GM18526 (cell line): ENCODE data around the gene CCDC116.

Experiments
- POLR2A ChIP-seq: IDR thresholded peaks from 3 replicates; pipeline ENCODE4 v1.6.1; 2011; ENCODE audit not compliant: insufficient read length; ENCODE audit errors: extremely low read depth

The CCDC116 gene

DNA sequence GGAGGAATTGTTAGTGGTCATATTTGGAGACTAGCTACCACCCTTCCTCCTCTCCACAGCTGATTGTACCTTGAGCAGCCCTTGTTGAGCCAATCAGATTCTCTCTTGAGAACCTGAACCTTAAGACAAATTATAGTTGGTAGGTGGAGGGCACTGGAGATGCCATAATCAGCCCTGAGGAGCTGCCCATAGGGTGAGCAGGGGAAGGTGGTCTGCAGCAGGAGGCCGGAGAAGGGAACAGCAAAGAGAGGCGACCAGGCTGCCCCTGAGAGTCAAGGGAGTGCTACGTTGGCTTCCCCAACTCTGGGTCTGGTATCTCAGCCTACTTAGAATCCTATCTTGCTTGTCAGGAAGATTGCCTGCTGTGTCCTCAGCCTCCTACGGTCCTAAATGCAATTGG, 6.8 kb downstream of the CCDC116 start:
- TF ChIP-seq POLR2A: no peak

- TF ChIP-seq POLR2A: no peak
Observed at GRCh38 chr22:21640810-21641209, 8.2 kb downstream of the CCDC116 start.

- TF ChIP-seq POLR2A: no peak
Observed at GRCh38 chr22:21641417-21641788, 8.8 kb downstream of the CCDC116 start.

GRCh38 chr22:21641789-21642583, 9.4 kb downstream of the CCDC116 start, which contains the start of gene SDF2L1:
TSS of gene SDF2L1 (plus strand) at chr22:21642302. CDS start at chr22:21642337, 35 bp downstream.
- TF ChIP-seq POLR2A: peak; percentile 85

DNA sequence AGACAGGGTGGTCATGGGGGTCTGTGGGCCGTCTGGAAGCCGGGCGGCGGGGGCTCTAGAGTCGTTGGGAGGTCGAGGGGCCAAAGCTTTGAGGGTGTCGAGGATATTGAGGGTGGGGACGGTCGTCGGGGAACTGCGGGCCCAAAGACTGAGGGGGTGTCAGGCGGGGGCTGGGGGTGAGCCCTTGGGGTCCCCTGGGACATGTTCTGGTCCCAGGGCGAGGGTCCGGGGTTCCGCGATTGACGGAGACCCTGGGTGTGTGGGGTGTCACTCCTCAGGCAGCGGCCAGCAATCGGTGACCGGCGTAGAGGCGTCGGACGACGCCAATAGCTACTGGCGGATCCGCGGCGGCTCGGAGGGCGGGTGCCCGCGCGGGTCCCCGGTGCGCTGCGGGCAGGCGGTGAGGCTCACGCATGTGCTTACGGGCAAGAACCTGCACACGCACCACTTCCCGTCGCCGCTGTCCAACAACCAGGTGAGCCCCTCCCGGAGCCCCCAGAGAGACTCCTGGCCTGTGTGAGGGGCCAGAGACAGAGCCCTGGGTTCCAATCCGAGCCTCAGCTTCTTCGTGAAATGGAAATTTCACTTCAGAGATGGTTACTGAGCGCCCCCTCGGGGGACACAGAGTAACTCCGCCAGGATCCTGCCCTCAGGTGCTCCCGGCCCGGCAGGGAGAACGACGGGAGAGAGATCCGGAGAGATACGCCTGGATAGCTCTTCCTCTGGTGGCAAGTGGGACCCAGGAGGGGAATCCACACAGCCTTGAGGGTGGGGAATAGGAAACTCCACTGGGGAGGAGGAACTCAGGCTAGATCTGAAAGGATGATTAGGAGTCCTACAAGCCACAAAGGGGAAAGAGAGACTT, 10.3 kb downstream of the CCDC116 start:
- TF ChIP-seq POLR2A: no peak

DNA sequence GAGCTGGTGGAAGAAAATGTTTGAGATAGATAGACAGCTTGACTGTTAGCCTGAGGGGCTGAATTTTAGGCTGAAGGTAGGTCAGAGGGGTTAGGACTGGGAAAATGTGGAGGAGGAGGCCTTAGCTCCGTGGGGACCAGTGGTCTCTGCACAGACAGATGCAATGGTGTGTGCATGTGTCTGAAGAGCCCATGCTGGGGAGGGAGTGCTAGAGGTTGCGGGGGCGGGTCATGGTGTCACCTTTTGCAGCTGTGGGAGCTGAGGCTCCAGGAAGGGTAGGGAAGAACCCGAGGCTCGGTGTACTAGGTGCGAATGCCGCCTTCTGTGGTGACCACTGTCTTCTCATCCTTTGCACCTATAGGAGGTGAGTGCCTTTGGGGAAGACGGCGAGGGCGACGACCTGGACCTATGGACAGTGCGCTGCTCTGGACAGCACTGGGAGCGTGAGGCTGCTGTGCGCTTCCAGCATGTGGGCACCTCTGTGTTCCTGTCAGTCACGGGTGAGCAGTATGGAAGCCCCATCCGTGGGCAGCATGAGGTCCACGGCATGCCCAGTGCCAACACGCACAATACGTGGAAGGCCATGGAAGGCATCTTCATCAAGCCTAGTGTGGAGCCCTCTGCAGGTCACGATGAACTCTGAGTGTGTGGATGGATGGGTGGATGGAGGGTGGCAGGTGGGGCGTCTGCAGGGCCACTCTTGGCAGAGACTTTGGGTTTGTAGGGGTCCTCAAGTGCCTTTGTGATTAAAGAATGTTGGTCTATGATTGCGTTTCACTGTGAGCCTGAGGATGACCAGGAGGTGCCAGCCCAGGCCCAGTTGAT, 11.2 kb downstream of the CCDC116 start:
- no peak for TF ChIP-seq POLR2A

- no peak for TF ChIP-seq POLR2A
Observed at GRCh38 chr22:21646608-21647590, 14.3 kb downstream of the CCDC116 start.

- TF ChIP-seq POLR2A: no peak
Observed at GRCh38 chr22:21650280-21650679, 17.7 kb downstream of the CCDC116 start.

DNA sequence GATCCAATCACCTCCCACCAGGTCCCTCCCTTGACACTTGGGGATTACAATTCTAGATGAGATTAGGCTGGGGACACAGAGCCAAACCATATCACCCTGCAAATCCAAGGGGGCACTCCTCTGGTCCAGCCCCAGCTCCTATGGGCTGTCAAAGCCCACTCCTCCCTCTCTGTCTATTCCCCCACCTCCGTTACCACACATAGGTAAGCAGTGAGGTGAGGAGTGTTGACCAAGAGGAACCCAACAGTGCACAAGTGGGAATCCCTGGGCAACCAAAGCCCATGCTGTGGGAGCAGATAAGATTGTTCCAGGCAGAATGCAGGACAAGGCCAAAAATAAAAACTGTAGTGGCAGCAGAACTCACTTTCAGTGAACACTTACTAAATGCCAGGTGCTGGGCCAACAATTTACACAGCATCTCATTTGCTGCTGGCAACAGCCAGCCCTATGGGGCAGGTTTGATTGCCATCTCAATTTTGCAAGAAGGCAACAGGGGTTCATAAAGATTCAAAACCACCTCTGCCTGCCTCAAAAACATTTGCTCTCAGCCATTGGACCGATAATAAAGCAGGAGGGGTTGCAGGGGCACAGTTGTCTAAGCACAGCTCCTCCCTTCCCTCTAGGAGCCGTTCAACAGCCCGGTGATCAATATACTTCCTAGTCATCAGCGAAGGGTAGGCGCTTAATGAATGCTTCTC, 18.4 kb downstream of the CCDC116 start:
- TF ChIP-seq POLR2A: no peak

DNA sequence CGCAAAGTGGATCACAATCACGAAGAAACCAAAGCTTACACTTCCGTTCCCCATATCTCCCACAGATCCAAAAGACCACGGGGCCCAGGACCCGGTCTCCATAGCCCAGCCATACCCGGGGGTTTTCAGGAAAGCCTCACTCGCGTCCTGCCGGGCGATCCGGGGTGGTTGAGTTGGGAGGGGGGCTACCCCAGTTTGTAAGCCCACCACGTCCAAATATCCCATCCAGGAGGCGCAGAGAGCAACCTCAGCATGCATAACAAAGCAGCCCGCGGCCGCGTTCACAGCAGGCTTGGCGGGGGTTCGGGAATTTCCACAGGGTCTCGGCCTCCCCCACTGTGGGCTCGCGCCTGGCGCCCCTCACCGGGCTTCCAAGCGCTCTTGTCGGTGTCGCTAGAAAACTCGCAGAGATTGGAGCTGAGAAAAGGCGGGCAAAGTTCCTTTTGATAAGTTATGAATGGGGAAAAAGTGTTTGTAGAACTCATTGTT, 19.0 kb downstream of the CCDC116 start:
- TF ChIP-seq POLR2A: no peak

- peak; percentile 65 for TF ChIP-seq POLR2A
Observed at GRCh38 chr22:21652010-21652546, 19.5 kb downstream of the CCDC116 start.

GRCh38 chr22:21652547-21653545, 20.3 kb downstream of the CCDC116 start:
- no peak for TF ChIP-seq POLR2A
